HFFc6 (cell line): ENCODE data around the gene PLEKHM1. TPM values are rescaled to one million over a fixed set of nuclear protein-coding genes. Genes with fewer than 3 reads are reported as not detected.

Experiments used
- DNase-seq: peaks from one replicate; pipeline ENCODE4 v3.0.0-alpha.2; 2018
- H3K27ac Mint-ChIP-seq: 2 replicates; pipeline ENCODE4 v1.8.0; 2020; ENCODE audit warnings: mild to moderate bottlenecking, mixed read lengths
- H3K27me3 Mint-ChIP-seq: 2 replicates; pipeline ENCODE4 v1.8.0; 2021; ENCODE audit warnings: mild to moderate bottlenecking, moderate library complexity, mixed read lengths; ENCODE audit not compliant: insufficient read depth
- H3K36me3 Mint-ChIP-seq: 2 replicates; pipeline ENCODE4 v1.8.0; 2021; ENCODE audit warnings: low read depth, mixed read lengths
- H3K4me1 Mint-ChIP-seq: 2 replicates; pipeline ENCODE4 v1.8.0; 2020; ENCODE audit warnings: low read depth, mixed read lengths
- H3K4me3 Mint-ChIP-seq: 2 replicates; pipeline ENCODE4 v1.8.0; 2020; ENCODE audit warnings: mild to moderate bottlenecking, moderate library complexity, mixed read lengths
- H3K9me3 Mint-ChIP-seq: 2 replicates; pipeline ENCODE4 v1.8.0; 2020; ENCODE audit warnings: mild to moderate bottlenecking, mixed read lengths
- CTCF ChIP-seq: fragments of 200-600 bp; sonication (generic); IDR thresholded peaks from 2 replicates; pipeline ENCODE4 v1.5.0; 2021; ENCODE audit warnings: antibody characterized with exemption, mild to moderate bottlenecking
- total RNA-seq, 6 experiments: library from RNA; stranded (reverse); fragmentation: NEBNext Ultra II Directional; extraction: Animal tissue kit (Norgen Biotek cat#: 25700); gene quantifications; 2 replicates in 1 of 6; 3 replicates in 5 of 6; pipeline ENCODE4 v1.2.3, GENCODE V29; 2021

The PLEKHM1 gene
- total RNA-seq, 6 experiments from 2014 or later: 32.0 to 43.1 (median 36.5) TPM

GRCh38 chr17:45423975-45424335 lies 66.6 kb downstream of the PLEKHM1 start:
- no peak overlapping the region for H3K4me3 Mint-ChIP-seq
- no peak overlapping the region for H3K27ac Mint-ChIP-seq
- no peak for TF ChIP-seq CTCF
- no peaks in the 10 kb centered on the region for H3K9me3 Mint-ChIP-seq
- H3K36me3 Mint-ChIP-seq: no peaks in the 10 kb centered on the region
- no peak for DNase-seq
- H3K4me1 Mint-ChIP-seq: peaks cover 9% of the 10 kb centered on the region
- peaks cover 8% of the 10 kb centered on the region for H3K27me3 Mint-ChIP-seq

GRCh38 chr17:45423304-45423974 lies 67.1 kb downstream of the PLEKHM1 start:
- H3K27ac Mint-ChIP-seq: no peak overlapping the region
- H3K27me3 Mint-ChIP-seq: peaks cover 2% of the 10 kb centered on the region
- no peak for TF ChIP-seq CTCF
- no peaks in the 10 kb centered on the region for H3K9me3 Mint-ChIP-seq
- peaks cover 4% of the 10 kb centered on the region for H3K4me1 Mint-ChIP-seq
- no peak overlapping the region for H3K4me3 Mint-ChIP-seq
- no peaks in the 10 kb centered on the region for H3K36me3 Mint-ChIP-seq
- no peak for DNase-seq

GRCh38 chr17:45414990-45415881 lies 75.3 kb downstream of the PLEKHM1 start:
- no peaks in the 10 kb centered on the region for H3K9me3 Mint-ChIP-seq
- H3K4me3 Mint-ChIP-seq: no peak overlapping the region
- no peak overlapping the region for H3K27ac Mint-ChIP-seq
- H3K27me3 Mint-ChIP-seq: peaks cover 2% of the 10 kb centered on the region
- H3K4me1 Mint-ChIP-seq: no peaks in the 10 kb centered on the region
- TF ChIP-seq CTCF: no peak
- no peaks in the 10 kb centered on the region for H3K36me3 Mint-ChIP-seq
- no peak for DNase-seq

GRCh38 chr17:45413498-45413923 lies 77.0 kb downstream of the PLEKHM1 start:
- DNase-seq: no peak
- H3K36me3 Mint-ChIP-seq: no peaks in the 10 kb centered on the region

More at GRCh38 chr17:45413498-45413923, 77.0 kb downstream of the PLEKHM1 start:
- TF ChIP-seq CTCF: no peak
- H3K27ac Mint-ChIP-seq: no peak overlapping the region
- H3K4me3 Mint-ChIP-seq: no peak overlapping the region
- peaks cover 2% of the 10 kb centered on the region for H3K27me3 Mint-ChIP-seq
- H3K9me3 Mint-ChIP-seq: no peaks in the 10 kb centered on the region
- H3K4me1 Mint-ChIP-seq: peaks cover 8% of the 10 kb centered on the region
